ENCODE data around the gene PPFIA2.
"Not testable (repeated sequence)": the region's sequence is repeated elsewhere in the genome, so short reads cannot be mapped to it uniquely, and the experiment has no call there.

The PPFIA2 gene

DNA sequence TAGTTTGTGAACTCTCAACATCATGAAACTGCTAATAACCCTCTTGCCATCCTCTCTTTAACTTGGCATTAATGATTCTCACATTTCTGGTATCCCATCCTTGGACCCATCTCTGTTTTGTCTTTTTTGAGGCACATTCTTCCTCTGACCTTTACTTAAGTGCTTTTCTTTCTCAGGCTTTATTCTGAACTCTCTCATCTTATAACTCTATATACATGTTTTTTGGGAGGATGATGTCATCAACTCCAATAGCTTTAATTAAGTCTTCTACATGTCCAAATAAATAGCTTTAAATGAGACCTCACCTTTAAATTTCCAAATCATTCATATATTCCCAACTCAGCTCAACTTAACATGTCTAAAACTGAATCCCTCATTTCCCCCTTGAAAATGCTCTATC lies 88.4 kb downstream of the PPFIA2 start:
- FAIRE-seq (no peak), DNase-seq (ENCODE audit: insufficient read length, low spot score) (no peak)

DNA sequence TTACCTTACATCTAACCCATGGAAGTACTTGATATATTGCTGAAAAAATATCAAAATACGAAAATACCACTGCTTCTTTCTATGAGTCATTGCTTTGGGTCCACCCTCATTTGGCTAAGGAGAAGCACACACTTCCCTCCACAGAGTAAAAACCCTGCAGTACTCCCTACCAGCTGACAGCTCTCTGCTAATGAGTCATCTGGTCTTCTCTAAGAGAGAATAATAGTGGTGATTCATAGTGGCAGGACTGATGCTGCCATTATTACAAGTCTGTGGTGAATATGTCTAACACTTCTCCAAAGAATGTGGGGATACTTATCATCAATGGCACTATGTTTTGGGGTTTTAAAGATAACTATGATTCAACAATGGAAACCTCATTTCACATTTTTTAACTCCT lies 90.7 kb downstream of the PPFIA2 start:
- DNase-seq (ENCODE audit: insufficient read length, low spot score), result peak; percentile 9
- no peak for FAIRE-seq

DNA sequence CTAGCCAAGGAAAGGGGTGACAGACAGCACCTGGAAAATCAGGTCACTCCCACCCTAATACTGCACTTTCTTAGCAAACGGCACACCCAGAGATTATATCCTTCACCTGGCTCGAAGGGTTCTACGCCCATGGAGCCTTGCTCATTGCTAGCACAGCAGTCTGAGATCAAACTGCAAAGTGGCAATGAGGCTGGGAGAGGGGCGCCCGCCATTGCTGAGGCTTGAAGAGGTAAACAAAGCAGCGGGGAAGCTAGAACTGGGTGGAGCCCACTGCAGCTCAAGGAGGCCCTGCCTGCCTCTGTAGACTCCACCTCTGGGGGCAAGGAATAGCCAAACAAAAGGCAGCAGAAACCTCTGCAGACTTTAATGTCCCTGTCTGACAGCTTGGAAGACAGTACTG lies 99.8 kb downstream of the PPFIA2 start:
- DNase-seq (ENCODE audit: insufficient read length, low spot score); FAIRE-seq: not testable (repeated sequence)

DNA sequence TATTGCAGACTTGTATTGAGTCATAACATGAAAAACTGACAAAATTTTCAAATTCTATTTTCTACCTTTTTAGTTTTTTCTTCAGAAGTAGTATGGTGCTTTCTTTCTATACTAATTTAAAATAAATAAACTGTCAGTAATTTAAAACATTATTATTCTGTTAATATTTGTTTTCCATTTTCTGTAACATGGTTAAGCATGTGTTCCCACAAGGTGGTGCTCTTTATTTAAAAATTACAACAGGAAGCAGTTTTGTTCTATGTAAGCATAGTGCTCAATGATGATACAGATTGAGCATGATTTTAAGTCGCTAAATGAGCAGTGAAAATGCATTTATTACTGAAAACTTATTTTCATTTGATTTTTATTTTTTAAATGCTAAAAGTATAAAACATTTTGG lies 114.6 kb downstream of the PPFIA2 start:
- DNase-seq (ENCODE audit: insufficient read length, low spot score) (peak; percentile 14), FAIRE-seq (no peak)

DNA sequence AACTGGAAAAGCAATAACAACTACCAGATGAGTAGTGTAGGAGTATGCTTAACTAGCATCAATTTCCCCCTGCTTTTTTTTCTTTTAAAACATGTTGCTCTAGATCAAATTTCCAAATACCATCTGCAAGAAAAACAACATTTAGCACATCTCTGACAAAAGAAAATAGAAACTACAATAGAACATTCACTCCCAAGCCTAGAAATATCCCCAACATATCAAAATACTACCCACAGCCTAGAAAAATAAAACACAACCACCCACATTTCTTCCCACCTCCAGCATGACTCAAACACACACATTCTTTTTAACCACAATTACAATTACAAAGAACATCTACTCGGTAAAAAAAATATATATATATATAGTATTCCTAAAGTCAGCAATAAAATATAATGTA lies 120.0 kb downstream of the PPFIA2 start:
- FAIRE-seq (no peak), DNase-seq (ENCODE audit: insufficient read length, low spot score) (no peak)

DNA sequence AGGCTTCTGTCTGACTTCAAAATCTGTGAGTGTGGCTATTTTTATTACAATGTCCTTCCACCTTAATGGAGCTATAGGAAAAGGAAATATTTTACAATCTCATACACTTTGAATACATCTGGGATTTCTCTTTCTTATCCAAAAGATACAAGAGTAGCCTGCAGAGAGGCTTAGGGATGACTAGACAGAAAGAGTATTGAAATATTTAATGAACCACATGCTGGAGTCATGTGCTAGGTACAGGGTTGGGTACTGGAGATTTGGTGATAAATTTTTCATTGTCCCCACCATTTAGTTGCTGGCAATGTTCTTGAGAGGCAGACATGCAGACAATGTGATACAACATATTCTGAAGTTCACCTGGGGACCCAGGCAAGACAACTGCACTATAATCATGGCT lies 126.0 kb downstream of the PPFIA2 start:
- no peak for FAIRE-seq
- DNase-seq (ENCODE audit: insufficient read length, low spot score), result no peak

DNA sequence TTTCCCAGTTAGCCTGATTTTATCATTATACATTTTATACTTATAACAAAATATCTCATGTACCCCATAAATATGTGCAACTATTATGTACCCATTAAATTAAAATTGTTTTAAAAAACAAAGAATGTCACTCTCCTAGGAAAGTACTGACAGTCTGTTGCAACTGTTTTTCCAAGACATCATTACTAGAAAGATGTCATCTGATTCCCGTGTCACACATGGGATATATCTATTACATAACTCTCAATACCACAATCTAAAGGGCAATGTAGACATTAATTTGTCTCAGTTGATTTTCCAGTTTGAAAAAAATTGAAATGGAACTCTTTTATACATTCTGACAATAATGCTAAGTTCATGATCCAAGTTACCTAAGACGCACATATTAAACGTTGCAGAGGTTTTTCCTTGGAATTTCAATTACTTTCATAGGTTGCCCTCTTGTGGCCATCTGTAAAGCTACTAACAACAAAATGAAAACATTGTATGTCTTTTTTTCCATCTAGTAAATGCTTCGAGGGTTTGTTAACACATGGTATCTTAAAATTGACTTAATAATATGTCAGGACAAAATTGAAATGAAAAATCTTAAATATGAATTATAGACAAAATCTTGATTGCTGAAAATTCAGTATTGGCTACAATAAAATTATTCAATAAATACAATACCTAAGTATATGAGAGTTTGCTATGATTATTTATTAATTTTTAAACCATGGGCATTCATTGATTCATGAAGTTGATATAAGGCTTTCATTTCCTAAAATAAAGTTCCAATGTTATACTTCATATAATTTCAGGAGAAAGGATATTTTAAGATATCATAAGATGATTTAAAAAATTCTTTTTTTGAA lies 131.6 kb downstream of the PPFIA2 start:
- no peak for FAIRE-seq
- peak; percentile 8 for DNase-seq (ENCODE audit: insufficient read length, low spot score)

DNA sequence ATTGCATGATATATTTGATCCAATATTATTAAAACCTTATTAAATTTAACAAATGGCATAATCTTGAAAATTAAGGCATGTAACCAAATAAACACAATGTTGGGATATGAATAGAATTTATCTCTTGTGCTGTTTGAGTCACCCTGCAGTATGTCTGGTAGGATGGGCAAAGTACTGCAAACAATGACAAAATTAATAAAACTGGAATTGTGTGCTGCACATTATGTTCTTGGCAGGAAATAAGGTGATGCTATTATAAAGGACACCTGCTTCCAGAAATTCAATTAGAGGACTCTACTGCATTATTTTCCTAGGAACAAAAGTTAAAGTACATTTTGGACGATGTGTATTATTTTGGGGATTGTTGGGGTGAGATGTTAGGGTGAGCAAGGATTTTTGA lies 132.7 kb downstream of the PPFIA2 start:
- no peak for FAIRE-seq
- DNase-seq (ENCODE audit: insufficient read length, low spot score), result no peak

DNA sequence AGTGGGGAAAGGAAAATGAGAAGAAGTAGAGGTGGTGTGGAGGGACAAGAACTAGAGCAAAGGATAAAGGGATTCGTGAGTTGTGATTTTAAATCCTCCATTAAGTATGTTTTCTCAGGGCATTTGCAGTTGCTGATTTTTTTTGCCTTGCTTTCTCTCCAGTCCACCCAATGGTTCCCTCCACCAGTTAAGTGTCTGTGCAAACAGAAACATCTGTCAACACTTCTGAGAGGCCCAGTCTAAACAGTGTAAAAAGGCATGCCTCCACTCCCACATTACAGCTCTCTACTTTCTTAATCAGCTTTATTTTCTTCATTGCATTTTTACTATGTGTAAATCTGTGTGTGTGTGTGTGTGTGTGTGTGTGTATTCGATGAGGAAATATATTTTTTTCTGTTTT lies 141.2 kb downstream of the PPFIA2 start:
- no peak for FAIRE-seq

DNA sequence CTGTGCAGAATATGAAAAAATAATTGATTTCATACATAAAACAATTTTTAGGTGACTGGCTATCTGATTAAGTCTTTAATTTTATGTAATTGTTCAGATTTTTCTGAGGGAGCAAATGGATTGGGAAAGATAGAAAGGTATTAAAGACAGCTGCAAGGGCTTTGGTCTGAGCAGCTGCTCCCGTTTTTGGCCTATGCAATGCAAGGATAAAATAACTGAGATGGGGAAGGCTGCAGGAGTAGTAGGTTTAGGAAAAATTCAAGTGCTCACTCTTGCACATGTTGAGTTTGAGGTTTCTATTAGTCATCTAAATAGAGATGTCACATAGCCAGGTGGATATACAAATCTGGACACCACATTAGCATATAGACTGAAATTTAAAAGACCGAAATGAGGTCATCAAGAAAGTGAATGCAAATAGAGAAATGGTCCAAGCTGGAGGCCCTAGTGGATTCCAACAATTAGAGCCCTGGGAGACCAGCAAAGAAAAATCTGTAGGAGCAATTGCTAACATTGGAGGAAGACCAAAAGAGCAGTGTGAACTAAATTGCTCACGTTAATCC lies 144.0 kb downstream of the PPFIA2 start:
- FAIRE-seq (no peak), DNase-seq (ENCODE audit: insufficient read length, low spot score) (no peak)

More for the DNA sequence above, 141.2 kb downstream of the PPFIA2 start:
- DNase-seq (ENCODE audit: insufficient read length, low spot score), result no peak

DNA sequence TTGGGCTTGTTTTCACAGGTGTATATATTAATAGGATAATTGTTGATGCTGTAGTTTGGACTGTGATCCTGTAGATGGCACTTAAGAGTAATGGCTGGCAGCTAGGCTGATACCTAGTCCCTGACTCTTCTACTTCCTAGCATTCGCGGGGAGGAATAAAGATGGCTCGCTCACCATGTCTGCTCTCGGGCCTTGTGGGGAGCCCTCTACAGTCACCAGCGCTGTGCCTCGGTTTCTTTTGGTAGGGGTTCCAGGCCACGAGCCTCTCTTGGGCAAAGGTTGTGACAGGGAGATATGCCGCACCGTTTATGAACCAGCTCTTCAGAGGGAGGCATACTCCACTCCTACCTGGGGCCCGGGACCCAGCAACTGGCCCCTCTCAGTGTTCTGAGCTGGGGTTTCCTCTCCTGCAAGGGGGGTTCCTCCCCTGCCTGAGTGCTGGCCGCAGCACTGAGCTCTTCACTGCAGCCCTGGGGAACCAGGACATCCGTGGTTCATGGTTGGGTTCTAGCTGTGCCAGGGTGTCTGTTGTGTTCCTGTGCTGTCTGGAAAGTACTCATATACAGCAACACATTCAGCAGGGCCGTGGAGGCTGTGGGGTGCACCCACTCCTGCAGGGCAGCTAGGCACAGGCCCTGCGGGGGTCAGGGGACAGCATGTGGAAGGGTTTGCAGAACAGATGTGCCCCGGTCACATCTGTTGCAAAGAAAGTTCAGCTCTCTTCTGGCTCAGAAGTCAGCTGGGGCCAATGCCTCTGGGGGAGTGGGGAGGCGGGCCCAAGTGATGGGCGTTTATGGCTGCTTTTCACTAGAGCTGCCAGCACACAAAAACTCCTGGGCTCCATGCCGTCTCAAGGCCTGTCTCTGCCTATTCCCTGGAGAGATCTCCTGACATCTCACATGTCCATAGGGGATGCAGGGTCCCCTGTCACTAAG lies 147.9 kb downstream of the PPFIA2 start:
- FAIRE-seq (no peak), DNase-seq (ENCODE audit: insufficient read length, low spot score) (no peak)

DNA sequence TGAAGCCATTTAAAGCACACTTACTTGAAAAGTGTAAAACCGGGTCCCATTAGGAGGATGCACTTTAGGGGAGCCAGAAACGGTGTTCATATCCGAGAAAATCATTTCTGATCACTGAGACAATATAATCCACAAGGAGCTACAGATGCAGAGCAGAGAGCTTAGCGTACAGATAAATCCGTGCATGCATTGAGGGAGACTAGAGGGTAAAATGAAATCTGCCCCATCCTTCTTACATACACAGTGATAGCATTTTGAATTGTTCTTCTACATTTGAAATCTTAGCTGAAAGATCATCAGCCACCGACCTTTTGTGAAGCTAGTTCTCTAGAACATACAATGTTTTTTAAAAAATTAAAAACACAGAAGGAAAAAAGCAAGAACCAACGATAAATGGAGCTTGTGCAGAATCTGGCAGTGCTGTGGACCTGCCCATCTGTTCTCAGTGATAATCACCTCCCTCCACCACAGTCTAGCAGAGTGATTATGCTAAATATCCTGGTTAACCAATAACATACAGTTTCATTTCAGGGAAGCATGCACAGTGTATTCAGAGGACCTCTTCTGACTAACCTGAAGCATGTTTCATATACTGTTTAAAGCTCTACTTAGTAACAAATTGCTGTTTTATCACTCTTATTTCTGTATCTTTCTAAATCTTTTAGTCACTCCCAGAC lies 161.1 kb downstream of the PPFIA2 start:
- DNase-seq (ENCODE audit: insufficient read length, low spot score), result no peak
- no peak for FAIRE-seq

DNA sequence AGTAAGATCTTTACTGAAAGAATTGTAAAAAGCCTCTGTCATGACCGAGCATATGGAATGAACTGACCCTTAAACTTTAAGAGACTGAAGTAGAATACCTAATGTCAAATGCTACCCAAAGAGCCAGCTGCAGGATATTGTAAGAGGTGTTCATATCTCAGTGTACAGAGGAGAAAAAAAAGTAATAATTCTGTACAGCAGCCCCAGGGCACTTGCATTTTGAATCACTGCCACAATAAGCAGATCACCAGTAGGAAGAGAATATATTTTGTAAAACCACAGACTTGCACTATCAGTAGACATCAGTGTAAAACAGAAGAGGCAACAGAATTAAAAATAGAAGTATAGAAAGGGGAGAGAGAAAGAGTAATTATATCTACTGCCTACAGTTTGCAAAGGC lies 162.6 kb downstream of the PPFIA2 start:
- DNase-seq (ENCODE audit: insufficient read length, low spot score) (no peak), FAIRE-seq (no peak)

DNA sequence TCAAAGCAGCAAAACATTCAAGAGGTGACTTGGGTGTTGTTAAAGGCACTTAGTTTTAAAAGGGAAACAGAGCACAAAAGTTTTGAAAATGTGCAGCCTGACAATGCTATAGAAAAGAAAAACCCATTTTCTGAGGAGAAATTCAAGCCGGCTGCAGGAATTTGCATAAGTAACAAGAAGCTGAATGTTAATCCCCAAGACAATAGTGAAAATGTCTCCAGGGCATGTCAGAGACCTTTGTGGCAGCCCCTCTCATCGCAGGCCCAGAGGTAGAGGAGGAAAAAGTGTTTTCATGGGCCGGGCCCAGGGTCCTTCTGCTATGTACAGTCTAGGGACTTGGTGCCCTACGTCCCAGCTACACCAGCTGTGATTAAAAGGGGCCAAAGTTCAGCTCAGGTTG lies 167.9 kb downstream of the PPFIA2 start:
- no peak for FAIRE-seq
- DNase-seq (ENCODE audit: insufficient read length, low spot score), result no peak

DNA sequence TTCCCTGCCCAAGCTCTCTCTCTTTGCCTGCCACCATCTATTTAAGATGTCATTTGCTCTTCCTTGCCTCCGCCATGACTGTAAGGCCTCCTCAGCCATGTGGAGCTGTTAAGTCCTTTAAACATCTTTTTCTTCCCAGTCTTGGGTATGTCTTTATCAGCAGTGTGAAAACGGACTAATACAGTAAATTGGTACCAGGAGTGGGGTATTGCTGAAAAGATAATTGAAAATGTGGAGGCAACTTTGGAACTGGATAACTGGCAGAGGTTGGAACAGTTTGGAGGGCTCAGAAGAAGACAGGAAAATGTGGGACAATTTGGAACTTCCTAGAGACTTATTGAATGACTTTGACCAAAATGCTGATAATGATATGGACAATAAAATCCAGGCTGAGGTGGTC lies 168.4 kb downstream of the PPFIA2 start:
- not testable (repeated sequence) for DNase-seq (ENCODE audit: insufficient read length, low spot score); FAIRE-seq

DNA sequence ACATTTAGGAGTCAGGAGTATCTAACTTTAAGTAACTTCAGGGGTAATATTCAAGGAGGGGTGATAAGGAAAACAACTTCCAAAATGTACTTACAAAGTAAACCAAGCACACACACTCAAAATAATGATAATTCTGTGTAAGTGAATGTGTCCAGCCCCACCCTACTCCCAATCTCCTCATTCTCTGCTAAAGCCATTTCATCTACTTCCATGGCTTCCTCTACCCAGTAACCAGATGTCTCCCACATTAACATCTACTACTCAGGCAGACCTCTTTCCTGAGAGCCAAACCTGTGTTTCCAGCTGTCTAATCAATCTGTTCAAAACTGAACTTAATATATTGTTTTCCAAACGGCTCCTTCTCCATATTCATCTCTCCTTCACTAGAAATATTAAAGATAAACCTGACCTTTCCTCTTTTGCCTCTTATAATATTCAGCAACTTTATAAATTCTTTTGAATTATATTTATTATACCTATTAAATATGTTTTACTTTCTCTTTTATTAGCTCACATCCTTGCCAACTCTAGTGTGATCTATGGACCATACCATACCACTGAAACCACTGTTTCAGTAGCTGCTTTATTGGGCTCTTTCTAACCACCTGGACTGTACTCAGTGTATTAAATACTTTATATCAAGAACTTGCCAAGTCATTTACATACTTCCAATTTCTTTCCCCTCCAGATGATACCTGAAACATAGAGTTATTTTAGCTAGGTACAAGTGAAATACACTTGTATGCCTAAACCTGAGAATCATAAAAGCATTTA lies 170.7 kb downstream of the PPFIA2 start:
- no peak for FAIRE-seq
- no peak for DNase-seq (ENCODE audit: insufficient read length, low spot score)

DNA sequence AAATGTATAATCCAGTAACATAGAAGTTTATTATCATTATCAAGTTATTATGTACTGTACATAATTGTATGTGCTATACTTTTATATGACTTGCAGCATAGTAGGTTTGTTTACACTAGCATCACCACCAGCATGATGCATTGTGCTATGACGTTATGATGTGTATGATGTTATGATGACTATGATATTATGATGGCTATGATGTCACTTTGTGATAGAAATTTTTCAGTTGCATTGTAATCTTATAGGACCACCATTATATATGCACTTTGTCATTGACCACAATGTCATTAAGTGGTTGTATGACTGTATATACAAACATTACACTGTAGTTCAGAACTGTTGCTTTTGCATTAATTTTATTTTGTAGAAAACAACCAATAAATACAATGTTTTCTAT lies 173.4 kb downstream of the PPFIA2 start:
- no peak for DNase-seq (ENCODE audit: insufficient read length, low spot score)
- no peak for FAIRE-seq

DNA sequence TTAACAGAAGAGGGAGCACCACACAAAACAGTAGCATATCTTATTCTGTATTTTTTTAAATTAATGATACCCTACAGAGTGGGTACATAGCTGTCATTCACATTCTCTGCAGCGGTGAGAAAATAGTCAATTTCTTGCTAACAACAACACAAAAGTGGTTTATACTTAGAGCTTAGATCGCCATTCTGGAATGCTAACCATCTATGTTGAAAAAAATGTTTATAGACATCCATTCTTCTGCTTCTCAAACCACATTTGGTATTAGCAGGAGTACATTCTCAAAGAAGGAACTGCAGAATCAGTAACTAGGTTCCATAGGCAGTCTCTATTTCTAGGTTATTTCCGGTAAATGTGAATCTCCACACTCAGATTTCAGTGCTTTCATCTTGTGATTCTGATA lies 185.9 kb downstream of the PPFIA2 start:
- DNase-seq (ENCODE audit: insufficient read length, low spot score) (no peak), FAIRE-seq (no peak)

DNA sequence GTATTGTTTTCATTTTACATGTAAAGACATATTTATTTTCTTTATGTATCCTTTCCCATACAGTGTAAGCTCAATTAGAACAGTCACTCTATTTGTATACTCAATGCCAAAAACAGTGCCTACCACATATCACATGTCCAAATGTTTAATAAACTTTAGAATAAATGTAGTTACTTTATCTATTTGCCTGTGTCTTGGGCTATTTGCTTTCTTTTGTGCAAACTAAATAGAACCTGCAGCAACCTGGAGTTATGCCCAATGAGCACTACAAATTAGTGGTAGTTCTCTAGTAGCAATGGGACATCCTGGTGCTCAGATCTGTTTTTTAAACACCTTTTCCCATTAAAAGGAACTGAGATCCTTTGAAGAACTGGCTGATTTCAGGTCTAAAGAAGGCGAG lies 186.7 kb downstream of the PPFIA2 start:
- DNase-seq (ENCODE audit: insufficient read length, low spot score) (no peak), FAIRE-seq (no peak)

DNA sequence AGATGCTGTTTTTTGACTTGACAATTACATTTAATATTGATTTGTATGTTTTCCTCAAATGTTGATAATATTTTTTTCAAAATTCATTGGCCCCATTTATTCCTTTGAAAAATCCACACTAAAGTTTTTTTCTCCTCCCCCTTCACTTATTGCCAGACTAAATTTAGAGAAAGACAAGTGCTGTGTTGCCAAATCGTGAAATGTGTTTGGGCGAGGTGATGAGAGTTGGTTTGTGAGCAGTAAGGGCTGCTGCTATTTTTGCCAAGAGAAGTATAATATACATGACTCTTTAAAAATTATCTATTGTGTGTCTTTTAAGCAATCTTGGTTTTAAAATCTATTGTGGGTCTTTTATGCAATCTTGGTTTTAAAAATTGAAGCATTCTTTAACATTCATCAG lies 188.9 kb downstream of the PPFIA2 start:
- FAIRE-seq, result no peak
- DNase-seq (ENCODE audit: insufficient read length, low spot score), result no peak

Data from HTR-8/SVneo (cell line).